HEK293 (cell line): ENCODE measurements around the gene NPY.

Experiments used
- CTCF ChIA-PET: fragments of 350-600 bp; formaldehyde crosslinking; extraction: SDS; loops from one replicate; lab custom pipeline; 2021; ENCODE audit warnings: antibody characterized with exemption; lab: Yijun Ruan, JAX
- POLR2A ChIA-PET: fragments of 300-600 bp; formaldehyde crosslinking; extraction: SDS; loops from one replicate; lab custom pipeline; 2020; ENCODE audit warnings: antibody characterized with exemption, inconsistent platforms; lab: Yijun Ruan, JAX
- H3K27ac ChIP-seq: fragments of 200-500 bp; sonication (Bioruptor generic); 2 replicates; pipeline ENCODE4 v1.5.1; 2014; ENCODE audit warnings: low read depth, low read length, control low read depth, inconsistent platforms; ENCODE audit errors: extremely low read depth
- H3K36me3 ChIP-seq, 2 experiments: fragments of 200-500 bp in 1 of 2; sonication (Bioruptor generic) in 1 of 2; 1 replicate in 1 of 2; 2 replicates in 1 of 2; pipeline ENCODE4 v1.5.1; 2014 to 2017; ENCODE audit warnings: inconsistent platforms in 2 of 2, low read length in 2 of 2; ENCODE audit not compliant: control insufficient read depth in 2 of 2, insufficient read depth in 1 of 2
- H3K4me1 ChIP-seq: fragments of 200-500 bp; sonication (Bioruptor generic); 2 replicates; pipeline ENCODE4 v1.5.1; 2014; ENCODE audit warnings: mild to moderate bottlenecking, low read length, inconsistent platforms; ENCODE audit not compliant: control insufficient read depth, insufficient read depth
- H3K4me3 ChIP-seq: 2 replicates; pipeline ENCODE4 v1.5.1; 2011; ENCODE audit warnings: low read depth, mild to moderate bottlenecking, control low read depth, low read length, moderate library complexity
- H3K9me3 ChIP-seq: fragments of 200-500 bp; sonication (Bioruptor generic); 2 replicates; pipeline ENCODE4 v1.5.1; 2014; ENCODE audit warnings: low read depth, low read length, inconsistent platforms; ENCODE audit not compliant: control insufficient read depth, insufficient read depth
- KLF16 ChIP-seq: fragments of 450-650 bp; formaldehyde crosslinking; IDR thresholded peaks from 2 replicates; pipeline ENCODE4 v1.5.1; 2017; ENCODE audit warnings: missing biosample characterization, missing genetic modification characterization
- PATZ1 ChIP-seq: fragments of 450-650 bp; formaldehyde crosslinking; IDR thresholded peaks from 2 replicates; pipeline ENCODE4 v1.5.1; 2016; ENCODE audit warnings: missing biosample characterization, missing genetic modification characterization
- SP7 ChIP-seq: fragments of 450-650 bp; formaldehyde crosslinking; IDR thresholded peaks from 2 replicates; pipeline ENCODE4 v1.5.1; 2016; ENCODE audit warnings: missing biosample characterization, missing genetic modification characterization
- WT1 ChIP-seq: fragments of 450-650 bp; formaldehyde crosslinking; IDR thresholded peaks from 2 replicates; pipeline ENCODE4 v1.5.1; 2016; ENCODE audit warnings: missing biosample characterization, missing genetic modification characterization
- ZEB2 ChIP-seq: fragments of 450-650 bp; formaldehyde crosslinking; IDR thresholded peaks from 2 replicates; pipeline ENCODE4 v1.5.1; 2016; ENCODE audit warnings: missing biosample characterization, missing genetic modification characterization
- ZNF10 ChIP-seq: fragments of 450-650 bp; formaldehyde crosslinking; IDR thresholded peaks from 2 replicates; pipeline ENCODE4 v1.5.1; 2017; ENCODE audit warnings: missing biosample characterization, missing genetic modification characterization
- ZNF140 ChIP-seq: fragments of 450-650 bp; formaldehyde crosslinking; IDR thresholded peaks from 2 replicates; pipeline ENCODE4 v1.5.1; 2016; ENCODE audit warnings: missing biosample characterization, missing genetic modification characterization
- ZNF341 ChIP-seq: fragments of 450-650 bp; formaldehyde crosslinking; IDR thresholded peaks from 2 replicates; pipeline ENCODE4; 2016; ENCODE audit warnings: low read depth, missing biosample characterization, missing genetic modification characterization
- ZNF350 ChIP-seq: fragments of 450-650 bp; formaldehyde crosslinking; IDR thresholded peaks from 2 replicates; pipeline ENCODE4 v1.5.0; 2017; ENCODE audit warnings: missing biosample characterization, mild to moderate bottlenecking, missing genetic modification characterization
- ZNF585B ChIP-seq: fragments of 450-650 bp; formaldehyde crosslinking; IDR thresholded peaks from 2 replicates; pipeline ENCODE4 v1.5.1; 2016; ENCODE audit warnings: missing biosample characterization, missing genetic modification characterization
- ZNF600 ChIP-seq: fragments of 450-650 bp; formaldehyde crosslinking; IDR thresholded peaks from 2 replicates; pipeline ENCODE4 v1.5.1; 2016; ENCODE audit warnings: missing biosample characterization, missing genetic modification characterization
- ZNF621 ChIP-seq: fragments of 450-650 bp; formaldehyde crosslinking; IDR thresholded peaks from 2 replicates; pipeline ENCODE4 v1.5.1; 2017; ENCODE audit warnings: missing biosample characterization, missing genetic modification characterization
- ZNF645 ChIP-seq: fragments of 450-650 bp; formaldehyde crosslinking; IDR thresholded peaks from 2 replicates; pipeline ENCODE4; 2016; ENCODE audit warnings: missing biosample characterization, missing genetic modification characterization
- ZNF843 ChIP-seq: fragments of 450-650 bp; formaldehyde crosslinking; IDR thresholded peaks from 2 replicates; pipeline ENCODE4 v1.5.1; 2016; ENCODE audit warnings: missing biosample characterization, missing genetic modification characterization
- TF ChIP-seq, protein P1 (sequence below): fragments of 450-650 bp; formaldehyde crosslinking; IDR thresholded peaks from 2 replicates; pipeline ENCODE4 v1.5.1; 2016; ENCODE audit warnings: missing biosample characterization, missing genetic modification characterization
- TF ChIP-seq, protein P2 (sequence below): fragments of 450-650 bp; formaldehyde crosslinking; IDR thresholded peaks from 2 replicates; pipeline ENCODE4 v1.5.1; 2016; ENCODE audit warnings: missing biosample characterization, missing genetic modification characterization
- TF ChIP-seq, protein P3 (sequence below): fragments of 450-650 bp; formaldehyde crosslinking; IDR thresholded peaks from 2 replicates; pipeline ENCODE4 v1.5.1; 2016; ENCODE audit warnings: missing biosample characterization, missing genetic modification characterization, borderline replicate concordance

Gene NPY

DNA sequence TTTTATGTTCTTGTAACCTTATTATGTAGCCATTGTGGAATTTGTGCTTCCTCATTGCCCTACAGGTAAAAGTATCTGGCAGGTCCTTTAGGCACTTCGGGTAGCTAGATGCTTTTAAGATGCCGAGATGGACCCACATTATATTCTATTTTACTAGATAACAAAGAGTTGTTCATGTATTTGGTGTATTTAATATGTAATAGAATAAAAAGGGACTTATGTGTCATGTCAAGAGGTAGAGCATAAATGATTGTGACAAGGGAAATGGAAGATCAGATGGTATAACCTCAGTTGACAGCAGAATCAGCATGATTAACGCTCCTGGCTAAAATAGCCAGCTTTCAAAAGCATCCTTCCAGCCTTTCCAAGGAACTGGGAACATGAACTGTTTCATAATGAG is 50.6 kb downstream of the NPY start:
- no peaks in the 10 kb centered on the region for H3K4me1 ChIP-seq
- TF ChIP-seq ZNF140 (tag by site-specific recombination) (no peak), ZNF621 (no peak), ZNF585B (tag by site-specific recombination) (no peak)
- POLR2A ChIA-PET, result no interaction called here
- H3K27ac ChIP-seq, result no peak overlapping the region
- H3K9me3 ChIP-seq, result no peaks in the 10 kb centered on the region
- no peak overlapping the region for H3K4me3 ChIP-seq
- H3K36me3 ChIP-seq, result no peaks in the 10 kb centered on the region
- CTCF ChIA-PET, result interaction anchor here (0.6 to 0.7 kb wide), 2 partner anchors 12 to 54 kb away, joined by 3 to 4 read pairs; no protein-coding TSS in a partner anchor

DNA sequence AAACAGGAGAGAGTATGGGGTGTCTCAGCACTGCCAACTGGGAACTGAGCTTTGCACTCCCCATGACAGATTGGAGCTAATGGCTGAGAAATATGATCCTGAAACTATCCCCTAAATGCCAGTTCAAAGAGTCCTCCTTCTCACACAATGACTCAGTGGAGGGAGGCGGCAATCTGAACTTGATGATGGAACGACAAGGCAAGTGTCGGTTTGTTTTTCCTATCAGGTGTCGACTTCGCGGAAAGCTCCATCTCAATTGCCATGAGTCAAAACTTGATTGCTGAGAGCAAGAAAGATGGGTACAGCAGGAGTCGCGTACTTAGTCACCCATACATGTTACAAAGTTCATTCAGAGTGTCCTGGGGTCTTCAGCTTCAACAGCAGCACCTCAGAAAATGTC is 52.5 kb downstream of the NPY start:
- Histone ChIP-seq H3K36me3 (no peaks in the 10 kb centered on the region), H3K4me1 (no peaks in the 10 kb centered on the region), H3K9me3 (no peaks in the 10 kb centered on the region), H3K27ac (no peak overlapping the region), H3K4me3 (no peak overlapping the region)
- ChIA-PET POLR2A (no interaction called here), CTCF (interaction anchor here (0.7 to 1.1 kb wide), 2 partner anchors 14 to 109 kb away, joined by 3 read pairs; no protein-coding TSS in a partner anchor)
- TF ChIP-seq WT1 (peak; percentile 74), ZNF600 (tag by site-specific recombination) (peak; percentile 26; the same call in 1 of the 2 replicates), KLF16 (tag by site-specific recombination) (no peak), ZNF341 (no peak), PATZ1 (tag by site-specific recombination) (0 out of 2 replicates have a peak, but pooled peaks have one; percentile 27), ZNF645 (tag by site-specific recombination) (no peak), ZNF350 (no peak), SP7 (tag by site-specific recombination) (peak; percentile 39; the same call in 1 of the 2 replicates), ZNF843 (tag by site-specific recombination) (peak; percentile 26; the same call in 1 of the 2 replicates), ZNF10 (tag by site-specific recombination) (0 out of 2 replicates have a peak, but pooled peaks have one; percentile 44), ZEB2 (tag by site-specific recombination) (peak; percentile 43; the same call in 1 of the 2 replicates)
- TF ChIP-seq, protein P1, sequence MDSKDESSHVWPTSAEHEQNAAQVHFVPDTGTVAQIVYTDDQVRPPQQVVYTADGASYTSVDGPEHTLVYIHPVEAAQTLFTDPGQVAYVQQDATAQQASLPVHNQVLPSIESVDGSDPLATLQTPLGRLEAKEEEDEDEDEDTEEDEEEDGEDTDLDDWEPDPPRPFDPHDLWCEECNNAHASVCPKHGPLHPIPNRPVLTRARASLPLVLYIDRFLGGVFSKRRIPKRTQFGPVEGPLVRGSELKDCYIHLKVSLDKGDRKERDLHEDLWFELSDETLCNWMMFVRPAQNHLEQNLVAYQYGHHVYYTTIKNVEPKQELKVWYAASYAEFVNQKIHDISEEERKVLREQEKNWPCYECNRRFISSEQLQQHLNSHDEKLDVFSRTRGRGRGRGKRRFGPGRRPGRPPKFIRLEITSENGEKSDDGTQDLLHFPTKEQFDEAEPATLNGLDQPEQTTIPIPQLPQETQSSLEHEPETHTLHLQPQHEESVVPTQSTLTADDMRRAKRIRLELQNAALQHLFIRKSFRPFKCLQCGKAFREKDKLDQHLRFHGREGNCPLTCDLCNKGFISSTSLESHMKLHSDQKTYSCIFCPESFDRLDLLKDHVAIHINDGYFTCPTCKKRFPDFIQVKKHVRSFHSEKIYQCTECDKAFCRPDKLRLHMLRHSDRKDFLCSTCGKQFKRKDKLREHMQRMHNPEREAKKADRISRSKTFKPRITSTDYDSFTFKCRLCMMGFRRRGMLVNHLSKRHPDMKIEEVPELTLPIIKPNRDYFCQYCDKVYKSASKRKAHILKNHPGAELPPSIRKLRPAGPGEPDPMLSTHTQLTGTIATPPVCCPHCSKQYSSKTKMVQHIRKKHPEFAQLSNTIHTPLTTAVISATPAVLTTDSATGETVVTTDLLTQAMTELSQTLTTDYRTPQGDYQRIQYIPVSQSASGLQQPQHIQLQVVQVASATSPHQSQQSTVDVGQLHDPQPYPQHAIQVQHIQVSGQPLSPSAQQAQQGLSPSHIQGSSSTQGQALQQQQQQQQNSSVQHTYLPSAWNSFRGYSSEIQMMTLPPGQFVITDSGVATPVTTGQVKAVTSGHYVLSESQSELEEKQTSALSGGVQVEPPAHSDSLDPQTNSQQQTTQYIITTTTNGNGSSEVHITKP (tag by site-specific recombination), result peak; percentile 55; the same call in 1 of the 2 replicates
- TF ChIP-seq, protein P2, sequence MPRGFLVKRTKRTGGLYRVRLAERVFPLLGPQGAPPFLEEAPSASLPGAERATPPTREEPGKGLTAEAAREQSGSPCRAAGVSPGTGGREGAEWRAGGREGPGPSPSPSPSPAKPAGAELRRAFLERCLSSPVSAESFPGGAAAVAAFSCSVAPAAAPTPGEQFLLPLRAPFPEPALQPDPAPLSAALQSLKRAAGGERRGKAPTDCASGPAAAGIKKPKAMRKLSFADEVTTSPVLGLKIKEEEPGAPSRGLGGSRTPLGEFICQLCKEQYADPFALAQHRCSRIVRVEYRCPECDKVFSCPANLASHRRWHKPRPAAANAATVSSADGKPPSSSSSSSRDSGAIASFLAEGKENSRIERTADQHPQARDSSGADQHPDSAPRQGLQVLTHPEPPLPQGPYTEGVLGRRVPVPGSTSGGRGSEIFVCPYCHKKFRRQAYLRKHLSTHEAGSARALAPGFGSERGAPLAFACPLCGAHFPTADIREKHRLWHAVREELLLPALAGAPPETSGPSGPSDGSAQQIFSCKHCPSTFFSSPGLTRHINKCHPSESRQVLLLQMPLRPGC (tag by site-specific recombination), result 0 out of 2 replicates have a peak, but pooled peaks have one; percentile 46
- TF ChIP-seq, protein P3, sequence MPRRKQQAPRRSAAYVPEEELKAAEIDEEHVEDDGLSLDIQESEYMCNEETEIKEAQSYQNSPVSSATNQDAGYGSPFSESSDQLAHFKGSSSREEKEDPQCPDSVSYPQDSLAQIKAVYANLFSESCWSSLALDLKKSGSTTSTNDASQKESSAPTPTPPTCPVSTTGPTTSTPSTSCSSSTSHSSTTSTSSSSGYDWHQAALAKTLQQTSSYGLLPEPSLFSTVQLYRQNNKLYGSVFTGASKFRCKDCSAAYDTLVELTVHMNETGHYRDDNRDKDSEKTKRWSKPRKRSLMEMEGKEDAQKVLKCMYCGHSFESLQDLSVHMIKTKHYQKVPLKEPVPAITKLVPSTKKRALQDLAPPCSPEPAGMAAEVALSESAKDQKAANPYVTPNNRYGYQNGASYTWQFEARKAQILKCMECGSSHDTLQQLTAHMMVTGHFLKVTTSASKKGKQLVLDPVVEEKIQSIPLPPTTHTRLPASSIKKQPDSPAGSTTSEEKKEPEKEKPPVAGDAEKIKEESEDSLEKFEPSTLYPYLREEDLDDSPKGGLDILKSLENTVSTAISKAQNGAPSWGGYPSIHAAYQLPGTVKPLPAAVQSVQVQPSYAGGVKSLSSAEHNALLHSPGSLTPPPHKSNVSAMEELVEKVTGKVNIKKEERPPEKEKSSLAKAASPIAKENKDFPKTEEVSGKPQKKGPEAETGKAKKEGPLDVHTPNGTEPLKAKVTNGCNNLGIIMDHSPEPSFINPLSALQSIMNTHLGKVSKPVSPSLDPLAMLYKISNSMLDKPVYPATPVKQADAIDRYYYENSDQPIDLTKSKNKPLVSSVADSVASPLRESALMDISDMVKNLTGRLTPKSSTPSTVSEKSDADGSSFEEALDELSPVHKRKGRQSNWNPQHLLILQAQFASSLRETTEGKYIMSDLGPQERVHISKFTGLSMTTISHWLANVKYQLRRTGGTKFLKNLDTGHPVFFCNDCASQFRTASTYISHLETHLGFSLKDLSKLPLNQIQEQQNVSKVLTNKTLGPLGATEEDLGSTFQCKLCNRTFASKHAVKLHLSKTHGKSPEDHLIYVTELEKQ (tag by site-specific recombination), result peak; percentile 41; the same call in 1 of the 2 replicates
